ENCODE measurements around the gene RNF20.
"Not testable (repeated sequence)": the region's sequence is repeated elsewhere in the genome, so short reads cannot be mapped to it uniquely, and the experiment has no call there.

RNF20 gene

GRCh38 chr9:101533334-101534204 lies at the start of gene RNF20:
RNF20 (plus strand) TSS chr9:101533853; CDS start chr9:101535424, 1,571 bp downstream.
- DNase-seq (ENCODE audit: low read depth in 2 of 2), result peak; percentile 98 to 100

- DNase-seq (ENCODE audit: low read depth in 2 of 2), result no peak
Measured at GRCh38 chr9:101484046-101484445, 49.6 kb upstream of the RNF20 start.

GRCh38 chr9:101485924-101486692 lies 47.5 kb upstream of the RNF20 start:
- DNase-seq (ENCODE audit: low read depth in 2 of 2), result no peak

DNA sequence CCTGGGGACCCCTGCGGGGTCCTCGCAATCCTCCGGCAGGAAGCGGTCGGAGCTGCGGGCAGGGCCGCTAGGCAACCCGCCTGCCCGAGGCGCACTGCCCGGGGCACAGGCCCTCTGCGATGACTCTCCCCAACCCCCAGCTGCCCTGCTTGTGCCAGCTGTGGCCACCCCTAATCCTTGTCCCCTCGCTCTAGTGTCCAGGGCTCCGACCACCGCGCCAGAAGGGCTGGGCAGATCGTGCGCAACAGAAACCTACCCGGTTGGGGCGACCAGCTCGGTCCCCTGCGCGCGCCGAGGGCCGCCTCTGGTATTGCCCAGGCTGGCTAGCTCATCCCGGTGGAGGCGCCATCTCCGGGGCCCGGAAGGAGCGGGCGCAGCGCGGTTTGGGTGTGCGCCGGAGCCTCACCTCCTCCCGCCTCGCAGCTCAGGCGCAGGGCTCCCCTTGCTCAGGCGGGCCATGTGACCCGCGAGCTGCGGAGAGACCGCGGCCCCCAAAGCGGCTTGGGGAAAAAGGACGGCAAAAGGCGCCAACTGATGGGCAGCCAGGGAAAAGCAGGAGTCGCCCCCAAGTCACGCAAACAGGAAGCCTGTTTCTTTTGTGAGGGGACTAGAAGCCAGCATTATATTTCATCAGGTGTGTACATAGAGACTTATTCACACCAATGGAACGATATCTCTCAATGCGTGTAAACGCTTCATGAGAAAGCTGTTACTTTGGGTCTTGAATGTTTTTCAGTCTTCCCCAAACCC lies 46.8 kb upstream of the RNF20 start:
- DNase-seq (ENCODE audit: low read depth in 2 of 2), result no peak

DNA sequence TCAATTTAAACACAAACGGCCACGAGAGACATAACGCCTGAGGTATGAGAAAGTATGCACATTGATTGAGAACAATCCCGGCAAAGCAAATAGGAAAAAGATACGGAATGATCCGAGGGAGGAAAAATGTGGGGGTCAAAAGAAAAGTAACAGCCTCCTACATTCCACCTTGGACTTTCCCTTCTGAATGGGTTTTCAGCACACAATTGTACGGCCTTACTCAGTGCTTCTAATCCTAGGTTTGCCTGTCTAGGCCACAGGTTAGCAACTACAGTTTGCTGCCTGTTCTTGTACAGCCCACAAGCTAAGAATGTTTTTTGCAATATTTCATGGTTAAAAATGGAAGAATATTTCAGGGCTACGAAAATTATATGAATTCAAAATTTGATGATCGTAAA lies 46.2 kb upstream of the RNF20 start:
- DNase-seq (ENCODE audit: low read depth in 2 of 2), result no peak

- no peak for DNase-seq (ENCODE audit: low read depth in 2 of 2)
Measured at GRCh38 chr9:101495810-101496209, 37.8 kb upstream of the RNF20 start.

- DNase-seq (ENCODE audit: low read depth in 2 of 2), result no peak
Measured at GRCh38 chr9:101498323-101498722, 35.3 kb upstream of the RNF20 start.

DNA sequence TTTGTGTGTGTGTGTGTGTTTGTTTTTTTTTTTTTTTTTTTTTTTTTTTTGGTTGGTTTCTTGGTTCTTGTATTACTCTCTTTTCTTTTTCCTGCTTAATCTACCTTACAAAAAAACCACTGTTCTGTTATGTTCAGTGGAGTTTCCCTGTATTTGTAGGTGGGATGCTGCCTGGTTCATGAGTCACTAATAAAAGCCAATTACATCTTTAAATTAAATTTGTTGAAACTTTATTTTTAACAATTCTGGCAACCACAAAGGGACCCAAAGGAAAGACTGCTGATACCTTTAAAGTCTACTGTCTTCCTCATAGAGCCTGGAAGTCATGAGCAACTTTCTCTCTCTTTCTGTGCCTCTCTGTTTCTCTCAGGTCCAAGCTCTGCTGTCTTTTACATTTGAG lies 29.5 kb upstream of the RNF20 start:
- DNase-seq (ENCODE audit: low read depth in 2 of 2), result no peak

DNA sequence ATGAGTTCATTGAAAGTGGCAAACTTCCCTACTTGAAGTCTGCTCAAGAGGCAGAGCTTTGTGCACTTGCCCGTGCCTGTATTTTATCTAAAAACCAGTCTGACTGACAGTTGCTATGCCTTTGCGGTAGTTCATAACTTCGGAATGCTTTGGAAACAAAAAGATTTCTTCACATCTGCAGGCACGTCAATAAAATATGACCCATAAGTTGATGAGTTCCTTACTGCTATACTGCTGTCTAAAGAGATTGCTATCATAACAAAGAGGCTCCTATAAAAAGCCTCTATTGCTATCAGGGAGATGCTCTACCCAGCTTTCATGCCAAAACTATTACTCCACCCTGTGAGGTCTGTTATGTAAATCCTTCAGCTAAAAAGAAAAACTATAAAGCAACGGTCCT lies 25.4 kb upstream of the RNF20 start:
- no peak for DNase-seq (ENCODE audit: low read depth in 2 of 2)

- DNase-seq (ENCODE audit: low read depth in 2 of 2), result no peak
Measured at GRCh38 chr9:101509572-101509971, 24.1 kb upstream of the RNF20 start.

GRCh38 chr9:101510459-101510858 lies 23.2 kb upstream of the RNF20 start:
- DNase-seq (ENCODE audit: low read depth in 2 of 2), result no peak

GRCh38 chr9:101511009-101511408 lies 22.6 kb upstream of the RNF20 start:
- DNase-seq (ENCODE audit: low read depth in 2 of 2), result no peak

DNA sequence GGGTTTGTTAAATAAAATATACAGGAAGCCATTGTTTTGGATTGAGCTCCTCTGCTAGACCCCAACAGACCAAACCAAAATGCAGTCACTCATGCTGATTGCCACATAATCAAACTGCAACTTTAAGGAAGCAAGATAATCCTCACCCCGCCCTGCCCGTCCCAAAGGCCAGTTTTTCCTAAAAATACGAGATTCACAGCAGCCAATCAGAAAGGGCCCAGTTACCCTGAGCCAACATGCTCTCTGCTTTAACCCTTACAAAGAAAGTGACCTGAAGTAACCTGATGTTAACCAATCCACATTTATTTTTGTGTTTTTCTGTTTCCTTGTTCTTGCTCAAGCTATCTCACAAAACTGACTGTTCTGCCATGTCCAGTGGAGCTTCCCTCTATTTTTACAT lies 21.5 kb upstream of the RNF20 start:
- no peak for DNase-seq (ENCODE audit: low read depth in 2 of 2)

DNA sequence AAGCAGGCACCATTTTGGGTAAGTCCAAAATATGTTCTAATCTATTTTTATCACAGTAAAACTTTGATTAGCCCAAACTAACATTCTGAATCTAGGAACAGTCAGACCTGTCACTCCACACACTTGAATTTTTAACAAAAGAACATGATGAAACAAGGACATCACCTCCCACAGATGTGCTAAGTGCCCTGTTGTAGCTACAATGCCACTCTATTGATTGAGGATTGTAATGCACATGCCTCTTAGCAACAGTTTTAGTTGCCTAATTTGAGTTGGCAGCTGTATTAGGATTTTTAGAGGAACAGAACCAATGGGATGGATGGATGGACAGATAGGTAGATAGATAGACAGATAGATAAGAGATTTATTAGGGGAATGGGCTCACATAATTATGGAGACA lies 20.3 kb upstream of the RNF20 start:
- no peak for DNase-seq (ENCODE audit: low read depth in 2 of 2)

DNA sequence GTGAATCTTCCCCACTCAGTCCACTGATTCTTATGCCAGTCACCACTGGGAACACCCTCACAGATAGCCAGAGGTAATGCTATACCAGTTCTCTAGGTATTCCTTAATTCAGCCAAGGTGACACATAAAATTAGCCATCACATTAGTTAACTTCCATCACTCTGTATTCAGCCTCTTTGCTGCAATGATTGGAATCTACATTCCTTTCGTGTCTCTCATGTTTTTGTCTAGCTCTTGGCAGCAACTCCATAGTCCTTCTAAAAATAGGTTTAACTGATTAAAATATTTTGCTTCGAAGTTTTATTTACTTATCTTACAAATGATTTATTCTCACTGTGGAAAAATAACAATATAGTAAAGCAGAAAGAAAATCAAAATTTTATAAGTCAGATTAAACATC lies 19.6 kb upstream of the RNF20 start:
- DNase-seq (ENCODE audit: low read depth in 2 of 2), result no peak

- no peak for DNase-seq (ENCODE audit: low read depth in 2 of 2)
Measured at GRCh38 chr9:101516655-101517054, 17.0 kb upstream of the RNF20 start.

DNA sequence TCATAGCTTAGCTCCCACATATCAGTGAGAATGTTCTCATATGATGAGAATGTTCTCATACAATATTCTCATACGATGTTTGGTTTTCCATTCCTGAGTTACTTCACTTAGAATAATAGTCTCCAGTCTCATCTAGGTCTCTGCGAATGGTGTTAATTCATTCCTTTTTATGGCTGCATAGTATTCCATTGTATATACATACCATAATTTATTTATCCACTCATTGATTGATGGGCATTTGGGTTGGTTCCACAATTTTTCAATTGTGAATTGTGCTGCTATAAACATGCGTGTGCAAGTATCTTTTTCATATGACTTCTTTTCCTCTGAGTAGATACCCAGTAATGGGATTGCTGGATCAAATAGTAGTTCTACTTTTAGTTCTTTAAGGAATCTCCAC lies 15.2 kb upstream of the RNF20 start:
- not testable (repeated sequence) for DNase-seq (ENCODE audit: low read depth in 2 of 2)

- no peak for DNase-seq (ENCODE audit: low read depth in 2 of 2)
Measured at GRCh38 chr9:101524371-101524770, 9.3 kb upstream of the RNF20 start.

GRCh38 chr9:101527066-101527465 lies 6.6 kb upstream of the RNF20 start:
- DNase-seq (ENCODE audit: low read depth in 2 of 2), result no peak

DNA sequence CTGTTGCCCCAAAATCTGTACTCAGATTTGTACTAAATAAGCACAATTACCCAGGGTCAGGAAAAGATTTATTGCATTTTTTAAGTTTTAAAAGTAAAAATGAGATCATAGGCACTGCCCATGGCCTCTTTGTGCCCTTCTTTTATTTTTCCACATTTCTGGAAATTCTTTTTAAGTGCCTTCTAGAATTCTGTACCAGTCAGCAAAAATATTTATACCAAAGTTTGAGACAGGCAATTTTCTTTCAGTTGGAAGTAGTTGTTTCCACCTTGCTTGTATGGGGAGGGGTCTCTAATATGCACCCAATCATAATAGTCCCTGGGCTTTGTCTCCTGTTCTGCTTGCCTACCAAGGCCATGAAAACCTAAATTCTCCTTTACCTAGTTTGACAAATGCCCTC lies 5.6 kb upstream of the RNF20 start:
- no peak for DNase-seq (ENCODE audit: low read depth in 2 of 2)

GRCh38 chr9:101530076-101530711 lies 3.5 kb upstream of the RNF20 start:
- peak; percentile 41 to 51 for DNase-seq (ENCODE audit: low read depth in 2 of 2)

- no peak for DNase-seq (ENCODE audit: low read depth in 2 of 2)
Measured at GRCh38 chr9:101536351-101536750, 2.7 kb downstream of the RNF20 start.

All from activated CD8-positive, alpha-beta memory T cell treated with anti-CD3 and anti-CD28 coated beads for 4 hours (primary cell).